Kidney epithelial cell (primary cell): ENCODE results near the gene THSD4. TPM values are rescaled to one million over a fixed set of nuclear protein-coding genes. Genes with fewer than 3 reads are reported as not detected.

Experiments
- DNase-seq: peaks from one replicate; pipeline ENCODE4 v3.0.0-alpha.2; 2010; ENCODE audit warnings: low read depth
- H3K27me3 ChIP-seq: 2 replicates; pipeline ENCODE4 v1.6.0; 2011; ENCODE audit warnings: low read length; ENCODE audit not compliant: control insufficient read depth, insufficient read depth
- H3K36me3 ChIP-seq: 2 replicates; pipeline ENCODE4 v1.5.1; 2011; ENCODE audit warnings: low read length; ENCODE audit not compliant: control insufficient read depth, insufficient read depth
- H3K4me3 ChIP-seq: 2 replicates; pipeline ENCODE4 v1.5.1; 2011; ENCODE audit warnings: low read depth, mild to moderate bottlenecking, control low read depth, low read length
- CTCF ChIP-seq: IDR thresholded peaks from 2 replicates; pipeline ENCODE4 v1.5.1; 2011; ENCODE audit warnings: mild to moderate bottlenecking, moderate library complexity, low read length, control low read depth, inconsistent platforms; ENCODE audit not compliant: insufficient read depth, poor library complexity, severe bottlenecking
- total RNA-seq: library from RNA; depleted of rRNA; stranded (reverse); fragments of >200 nt; gene quantifications from 2 replicates; pipeline ENCODE4 v1.2.3, GENCODE V29; 2015

Gene THSD4
- total RNA-seq, 1 donor from 2014 or later = 17.7 TPM

GRCh38 chr15:71801935-71802655, 686.8 kb downstream of the THSD4 start:
- no peak for TF ChIP-seq CTCF
- H3K4me3 ChIP-seq = no peak overlapping the region
- DNase-seq = no peak
- H3K27me3 ChIP-seq = no peaks in the 10 kb centered on the region
- no peaks in the 10 kb centered on the region for H3K36me3 ChIP-seq

- DNase-seq = no peak
- peak; percentile 29 for TF ChIP-seq CTCF
- Histone ChIP-seq H3K27me3 (no peaks in the 10 kb centered on the region), H3K4me3 (no peak overlapping the region), H3K36me3 (no peaks in the 10 kb centered on the region)
Observed at GRCh38 chr15:71802770-71803169, 687.5 kb downstream of the THSD4 start.

- no peak for TF ChIP-seq CTCF
- no peak for DNase-seq
- Histone ChIP-seq H3K4me3 (no peak overlapping the region), H3K36me3 (no peaks in the 10 kb centered on the region), H3K27me3 (no peaks in the 10 kb centered on the region)
Observed at GRCh38 chr15:71804226-71804625, 689.0 kb downstream of the THSD4 start.

GRCh38 chr15:71804695-71805470, 689.6 kb downstream of the THSD4 start:
- TF ChIP-seq CTCF = no peak
- no peaks in the 10 kb centered on the region for H3K36me3 ChIP-seq
- H3K27me3 ChIP-seq = no peaks in the 10 kb centered on the region
- no peak for DNase-seq
- H3K4me3 ChIP-seq = no peak overlapping the region

GRCh38 chr15:71806452-71806931, 691.2 kb downstream of the THSD4 start:
- no peaks in the 10 kb centered on the region for H3K27me3 ChIP-seq

More at GRCh38 chr15:71806452-71806931, 691.2 kb downstream of the THSD4 start:
- no peaks in the 10 kb centered on the region for H3K36me3 ChIP-seq
- H3K4me3 ChIP-seq = no peak overlapping the region
- TF ChIP-seq CTCF = no peak
- DNase-seq = no peak
